ENCODE data around the gene RTN3.

RTN3 gene

DNA sequence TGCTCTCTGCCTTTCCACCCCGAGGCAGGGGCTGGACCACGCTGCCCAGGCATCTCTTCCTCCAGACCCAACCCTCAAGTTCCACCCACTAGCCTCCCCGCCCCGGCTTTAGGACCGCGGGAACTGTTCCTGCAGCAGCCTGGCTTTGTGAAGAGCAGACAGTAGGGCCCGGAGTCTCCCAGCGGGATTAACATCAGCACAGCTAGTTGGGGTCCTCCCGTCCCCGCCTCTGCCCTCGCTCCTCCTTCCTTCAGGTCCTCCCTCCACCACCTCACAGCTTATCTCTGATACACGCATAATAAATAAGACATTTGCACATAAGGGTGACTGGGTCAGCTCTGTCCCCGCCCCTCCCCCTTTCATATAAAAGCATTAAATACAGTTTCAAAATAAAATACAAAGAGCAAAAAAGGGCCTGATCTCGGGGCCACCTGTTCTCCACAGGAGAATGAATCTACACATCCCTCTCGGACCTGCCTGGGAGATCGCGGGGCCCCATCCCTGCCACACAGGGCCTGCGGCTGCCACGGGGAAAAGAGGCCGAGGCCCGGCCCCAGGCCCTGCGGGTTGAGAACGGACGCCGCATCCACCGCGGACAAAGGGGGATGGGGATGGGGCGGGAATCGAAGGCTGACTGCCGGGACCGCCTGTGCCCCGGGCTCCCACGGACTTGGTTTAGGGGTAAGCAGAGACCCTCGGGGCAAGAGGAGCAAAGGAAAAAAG is 80.8 kb downstream of the RTN3 start:
- DNase-seq (ENCODE audit: extremely low read depth, low read depth) = no peak
- TF ChIP-seq, protein P1, sequence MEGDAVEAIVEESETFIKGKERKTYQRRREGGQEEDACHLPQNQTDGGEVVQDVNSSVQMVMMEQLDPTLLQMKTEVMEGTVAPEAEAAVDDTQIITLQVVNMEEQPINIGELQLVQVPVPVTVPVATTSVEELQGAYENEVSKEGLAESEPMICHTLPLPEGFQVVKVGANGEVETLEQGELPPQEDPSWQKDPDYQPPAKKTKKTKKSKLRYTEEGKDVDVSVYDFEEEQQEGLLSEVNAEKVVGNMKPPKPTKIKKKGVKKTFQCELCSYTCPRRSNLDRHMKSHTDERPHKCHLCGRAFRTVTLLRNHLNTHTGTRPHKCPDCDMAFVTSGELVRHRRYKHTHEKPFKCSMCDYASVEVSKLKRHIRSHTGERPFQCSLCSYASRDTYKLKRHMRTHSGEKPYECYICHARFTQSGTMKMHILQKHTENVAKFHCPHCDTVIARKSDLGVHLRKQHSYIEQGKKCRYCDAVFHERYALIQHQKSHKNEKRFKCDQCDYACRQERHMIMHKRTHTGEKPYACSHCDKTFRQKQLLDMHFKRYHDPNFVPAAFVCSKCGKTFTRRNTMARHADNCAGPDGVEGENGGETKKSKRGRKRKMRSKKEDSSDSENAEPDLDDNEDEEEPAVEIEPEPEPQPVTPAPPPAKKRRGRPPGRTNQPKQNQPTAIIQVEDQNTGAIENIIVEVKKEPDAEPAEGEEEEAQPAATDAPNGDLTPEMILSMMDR (IDR thresholded peaks at IDR 0.05; ENCODE audit: low read depth, low read length) = no peak

DNA sequence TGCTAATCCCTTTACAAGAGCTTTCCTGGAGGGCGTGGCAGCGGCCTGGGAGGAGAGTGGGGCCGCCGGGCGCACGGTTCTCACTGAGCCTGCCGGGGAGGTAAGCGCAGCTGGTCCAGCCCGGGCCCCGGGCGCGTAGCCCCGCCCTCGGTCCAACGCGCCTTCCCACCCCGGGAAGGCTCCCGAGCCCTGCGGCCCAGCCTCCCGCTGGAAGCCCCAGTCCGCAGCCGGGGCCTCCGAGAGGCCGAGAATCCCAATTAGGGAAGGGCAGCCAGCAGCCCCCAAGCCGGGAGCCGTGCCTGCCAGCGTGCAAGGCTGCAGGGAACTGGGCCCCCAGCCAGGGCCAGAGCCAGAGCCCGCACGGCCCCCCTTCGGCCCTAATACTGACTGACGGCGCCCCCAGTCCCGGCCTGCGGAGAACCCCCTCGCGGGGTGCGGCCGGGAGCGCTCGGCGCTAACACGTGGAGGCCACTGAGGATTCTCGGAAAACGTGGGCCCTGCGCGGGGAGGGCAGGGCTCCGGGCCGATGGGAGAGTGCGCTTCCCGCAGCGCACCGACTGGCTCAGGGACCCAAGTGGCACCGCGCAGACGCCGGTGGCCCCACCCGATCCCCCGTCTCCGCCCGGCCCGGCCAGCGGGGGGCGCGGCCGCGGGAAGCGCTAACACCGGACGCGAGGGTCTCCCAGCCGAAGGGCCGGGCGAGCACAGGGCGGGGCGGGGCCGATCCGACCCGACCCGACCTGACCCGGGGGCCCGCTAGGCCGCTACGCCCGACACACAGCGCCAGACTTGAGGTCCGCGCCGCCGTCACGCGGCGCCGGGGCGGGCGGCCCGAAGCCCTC is 81.6 kb downstream of the RTN3 start:
- DNase-seq (ENCODE audit: extremely low read depth, low read depth) = no peak
- TF ChIP-seq, protein P1 (IDR thresholded peaks at IDR 0.05; ENCODE audit: low read depth, low read length) = no peak

- DNase-seq (ENCODE audit: extremely low read depth, low read depth) = no peak
- TF ChIP-seq, protein P1 (IDR thresholded peaks at IDR 0.05; ENCODE audit: low read depth, low read length) = no peak
Observed at GRCh38 chr11:63763496-63764339, 82.4 kb downstream of the RTN3 start.

GRCh38 chr11:63764340-63764678 is 83.0 kb downstream of the RTN3 start:
- TF ChIP-seq, protein P1 (IDR thresholded peaks at IDR 0.05; ENCODE audit: low read depth, low read length) = no peak
- no peak for DNase-seq (ENCODE audit: extremely low read depth, low read depth)

- TF ChIP-seq, protein P1 (IDR thresholded peaks at IDR 0.05; ENCODE audit: low read depth, low read length) = no peak
- no peak for DNase-seq (ENCODE audit: extremely low read depth, low read depth)
Observed at GRCh38 chr11:63764679-63765647, 83.7 kb downstream of the RTN3 start.

DNA sequence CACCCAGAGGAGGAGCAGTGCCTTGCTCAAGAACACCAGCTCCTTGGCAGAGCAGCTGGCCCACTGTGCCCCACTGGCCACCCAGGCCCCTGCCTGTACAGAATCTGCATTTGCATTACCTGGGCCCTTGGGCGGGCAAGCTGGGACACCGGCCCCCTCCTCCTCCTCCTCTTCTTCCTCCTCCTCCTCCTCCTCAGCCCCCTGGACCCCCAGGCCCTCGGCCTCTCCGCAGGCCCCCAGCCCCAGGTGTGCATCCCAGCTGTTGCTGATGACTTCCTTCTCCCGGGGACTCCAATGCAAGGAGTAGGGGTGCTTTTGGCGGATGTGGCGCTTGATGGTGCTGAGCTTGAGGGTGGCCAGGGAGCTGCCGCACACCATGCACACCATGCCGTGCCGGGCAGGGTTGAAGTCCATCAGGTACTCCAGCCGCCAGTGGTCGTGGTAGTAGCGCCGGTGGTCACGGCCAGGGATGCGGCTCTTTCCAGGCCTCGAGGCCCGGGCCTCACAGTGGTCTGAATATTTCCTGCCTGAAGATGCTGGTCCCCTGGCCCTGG is 84.5 kb downstream of the RTN3 start:
- DNase-seq (ENCODE audit: extremely low read depth, low read depth) = no peak
- TF ChIP-seq, protein P1 (IDR thresholded peaks at IDR 0.05; ENCODE audit: low read depth, low read length) = no peak
